ENCODE data around the gene INO80.
A peak's percentile ranks its signal among the peaks of the same experiment; 100 is the strongest.

The INO80 gene

DNA sequence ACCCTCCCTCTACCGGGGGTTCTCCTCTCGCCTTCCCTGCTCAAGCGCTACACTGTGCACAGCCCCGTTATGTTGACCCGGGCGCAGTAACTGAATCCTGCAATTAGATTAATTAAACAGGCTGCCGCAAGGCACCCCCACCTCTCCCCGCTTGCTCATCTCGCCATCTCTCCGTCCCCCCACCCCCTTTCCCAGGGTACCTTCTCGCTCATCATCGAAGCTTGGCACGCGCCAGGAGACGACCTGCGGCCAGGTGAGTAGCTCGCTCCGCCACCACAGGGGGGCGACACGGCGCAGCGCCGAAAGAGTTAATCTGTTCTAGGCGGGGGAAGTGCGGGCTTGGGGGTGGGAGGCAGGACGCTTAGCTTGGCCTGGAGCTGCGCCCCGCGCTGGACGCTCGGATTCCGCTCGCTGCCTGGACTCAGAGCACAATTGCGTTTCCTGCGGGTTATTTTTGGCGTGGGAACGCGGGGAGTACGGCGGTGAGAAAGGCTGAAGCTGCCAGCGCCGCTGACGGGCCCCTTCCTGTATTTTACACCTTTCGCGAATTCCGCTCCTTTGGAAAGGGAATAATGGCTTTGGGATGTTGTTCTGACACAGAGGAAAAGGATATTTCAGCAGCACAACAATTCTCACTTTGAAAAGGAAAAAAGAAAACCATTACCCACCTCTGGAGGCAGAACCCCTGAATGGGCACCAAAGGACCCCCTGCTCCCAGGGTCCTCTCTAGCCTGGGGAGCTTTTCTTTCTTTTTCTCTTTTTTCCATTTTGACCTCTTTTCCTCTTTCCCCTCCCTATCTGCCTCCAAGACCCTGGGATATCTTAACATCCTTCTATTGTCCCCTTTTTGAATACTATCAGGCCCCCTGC lies 185.4 kb downstream of the INO80 start:
- DNase-seq: peak in 1 of 4 experiments; percentile 34

GRCh38 chr15:40929660-40930429 lies 186.2 kb downstream of the INO80 start:
- peak; percentile 53 to 83 (median 74) for DNase-seq
